GM12865 (cell line): Measurements from ENCODE around the gene NDUFA11.

ENCODE experiments used
- DNase-seq: peaks from one replicate; pipeline ENCODE4 v3.0.0; 2010; ENCODE audit warnings: low read depth
- H3K4me3 ChIP-seq: 2 replicates; pipeline ENCODE4 v1.5.1; 2011; ENCODE audit warnings: mild to moderate bottlenecking, low read depth, low read length, control low read depth
- CTCF ChIP-seq: IDR thresholded peaks from 2 replicates; pipeline ENCODE4 v1.5.1; 2011; ENCODE audit warnings: low read length, control low read depth, low read depth, inconsistent platforms; ENCODE audit not compliant: insufficient read depth; ENCODE audit errors: missing control alignments

NDUFA11 gene

DNA sequence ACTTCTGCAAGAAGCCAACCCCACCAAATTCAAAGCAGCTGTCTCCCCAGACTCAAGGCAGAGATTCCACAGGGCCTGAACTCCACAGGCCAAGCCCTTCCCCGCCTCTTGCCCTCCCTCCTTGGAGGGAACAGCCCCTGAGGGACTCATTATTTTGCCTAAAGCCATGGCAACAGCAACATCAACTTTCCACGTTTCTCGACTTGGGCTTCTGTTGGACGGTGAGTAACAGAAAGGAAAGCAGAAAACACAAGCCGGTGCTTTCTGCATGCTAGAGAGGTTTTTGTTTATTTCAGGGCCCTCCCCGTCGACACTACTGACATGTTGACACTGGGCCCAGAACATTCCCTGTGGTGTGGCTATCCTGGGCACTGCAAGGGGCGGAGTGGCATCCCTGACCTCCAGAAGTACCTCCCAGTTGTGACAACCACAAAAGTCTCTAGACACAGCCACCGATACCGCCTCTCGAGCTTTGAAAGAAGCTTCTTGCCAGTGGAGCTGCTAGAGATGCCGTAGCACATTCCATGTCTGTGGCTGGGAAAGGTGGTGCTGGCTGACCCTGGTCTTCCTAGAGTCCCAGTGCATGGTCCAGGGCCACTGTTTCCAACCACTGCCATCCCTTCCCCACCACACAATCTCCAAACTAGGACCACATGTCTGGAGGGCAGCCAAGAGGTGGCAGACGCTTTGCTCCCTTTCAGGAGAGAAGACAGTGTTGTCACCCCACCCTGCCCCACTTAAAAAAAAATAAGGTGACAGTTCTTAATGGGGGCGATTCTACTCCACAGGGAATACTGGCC lies 23.3 kb upstream of the NDUFA11 start:
- DNase-seq, result no peak
- TF ChIP-seq CTCF, result no peak
- H3K4me3 ChIP-seq, result no peak overlapping the region

- H3K4me3 ChIP-seq, result no peak overlapping the region
- TF ChIP-seq CTCF, result no peak
- no peak for DNase-seq
These were observed 22.3 kb upstream of the NDUFA11 start for GRCh38 chr19:5925830-5926427.

GRCh38 chr19:5923356-5923755 lies 19.8 kb upstream of the NDUFA11 start:
- TF ChIP-seq CTCF, result no peak
- no peak for DNase-seq

DNA sequence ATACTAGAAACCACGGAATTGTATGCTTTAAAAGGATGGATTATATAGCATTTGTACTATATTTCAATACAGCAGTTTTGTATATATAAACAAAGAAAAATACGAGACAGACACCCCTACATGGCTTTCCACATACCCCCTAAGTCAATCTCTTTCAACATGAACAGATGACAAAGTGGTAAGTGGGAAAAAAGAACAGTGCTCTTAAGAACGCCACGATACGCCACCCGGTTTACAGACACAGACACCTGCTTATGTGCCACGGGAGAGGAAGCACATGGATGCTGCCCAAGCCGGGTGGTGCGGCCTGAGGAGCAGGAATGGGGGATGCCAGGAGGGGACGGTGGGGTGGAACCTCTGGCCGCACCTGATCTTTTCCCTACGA lies 18.6 kb upstream of the NDUFA11 start:
- TF ChIP-seq CTCF, result no peak
- H3K4me3 ChIP-seq, result no peak overlapping the region
- DNase-seq, result no peak

More at GRCh38 chr19:5923356-5923755, 19.8 kb upstream of the NDUFA11 start:
- no peak overlapping the region for H3K4me3 ChIP-seq

- TF ChIP-seq CTCF, result no peak
- no peak for DNase-seq
- no peak overlapping the region for H3K4me3 ChIP-seq
These were observed 18.0 kb upstream of the NDUFA11 start for GRCh38 chr19:5921516-5922160.

GRCh38 chr19:5918463-5919079 lies 15.0 kb upstream of the NDUFA11 start:
- TF ChIP-seq CTCF, result no peak
- DNase-seq, result no peak
- no peak overlapping the region for H3K4me3 ChIP-seq
